DOHH2 (cell line): Measurements from ENCODE around the gene VEGFB.
A peak's percentile ranks its signal among the peaks of the same experiment; 100 is the strongest.

Experiments
- H3F3A ChIP-seq: fragments of 200-600 bp; sonication (generic), shearing (Covaris generic); 2 replicates; pipeline ENCODE4 v1.6.0; 2016; ENCODE audit warnings: antibody characterized with exemption, mild to moderate bottlenecking; ENCODE audit not compliant: control insufficient read depth, insufficient read depth
- H3K27ac ChIP-seq: fragments of 200-600 bp; sonication (generic); 2 replicates; pipeline ENCODE4 v1.5.1; 2014; ENCODE audit warnings: low read depth, mild to moderate bottlenecking, low read length, moderate library complexity
- H3K27me3 ChIP-seq: fragments of 200-600 bp; sonication (generic); 2 replicates; pipeline ENCODE4 v1.6.1; 2014; ENCODE audit warnings: mild to moderate bottlenecking, low read length, mixed read lengths; ENCODE audit not compliant: control insufficient read depth
- H3K36me3 ChIP-seq: fragments of 200-600 bp; sonication (generic); 2 replicates; pipeline ENCODE4 v1.6.1; 2014; ENCODE audit warnings: mild to moderate bottlenecking, low read length, moderate library complexity, mixed read lengths; ENCODE audit not compliant: control insufficient read depth
- H3K4me1 ChIP-seq: fragments of 200-600 bp; sonication (generic); 2 replicates; pipeline ENCODE4 v1.6.1; 2014; ENCODE audit warnings: mild to moderate bottlenecking, low read length, mixed read lengths; ENCODE audit not compliant: control insufficient read depth
- H3K4me2 ChIP-seq: fragments of 200-600 bp; sonication (generic); 2 replicates; pipeline ENCODE4 v1.6.0; 2014; ENCODE audit warnings: mild to moderate bottlenecking, low read length, moderate library complexity
- H3K4me3 ChIP-seq: fragments of 200-600 bp; sonication (generic); 2 replicates; pipeline ENCODE4 v1.5.1; 2014; ENCODE audit warnings: mild to moderate bottlenecking, low read length, mixed read lengths
- H3K79me2 ChIP-seq: fragments of 200-600 bp; sonication (generic); 2 replicates; pipeline ENCODE4 v1.6.1; 2014; ENCODE audit warnings: mild to moderate bottlenecking, low read length, mixed read lengths; ENCODE audit not compliant: control insufficient read depth
- H3K9me2 ChIP-seq: fragments of 200-600 bp; sonication (generic); replicated peaks from 2 replicates; pipeline ENCODE4 v1.6.1; 2014; ENCODE audit warnings: mild to moderate bottlenecking, low read length, mixed read lengths; ENCODE audit not compliant: control insufficient read depth
- H3K9me3 ChIP-seq: fragments of 200-600 bp; sonication (generic); 2 replicates; pipeline ENCODE4 v1.6.1; 2014; ENCODE audit warnings: antibody characterized with exemption, low read length, mixed read lengths; ENCODE audit not compliant: control insufficient read depth, insufficient read depth
- H4K20me1 ChIP-seq: fragments of 200-600 bp; sonication (generic); 2 replicates; pipeline ENCODE4 v1.6.0; 2014; ENCODE audit warnings: low read depth, mild to moderate bottlenecking, antibody characterized with exemption, low read length, moderate library complexity; ENCODE audit not compliant: control insufficient read depth, insufficient read depth
- CTCF ChIP-seq: fragments of 200-600 bp; sonication (generic); IDR thresholded peaks from one replicate; pipeline ENCODE4 v1.5.1; 2014; ENCODE audit warnings: antibody characterized with exemption, mild to moderate bottlenecking, low read depth, low read length; ENCODE audit not compliant: poor library complexity, severe bottlenecking
- EZH2phosphoT487 ChIP-seq: fragments of 200-600 bp; sonication (generic); IDR thresholded peaks from 2 replicates; pipeline ENCODE4 v1.6.1; 2017; ENCODE audit warnings: borderline replicate concordance, mild to moderate bottlenecking, antibody characterized with exemption, low read length, moderate library complexity, mixed read lengths

Gene VEGFB

GRCh38 chr11:64232182-64232966 is 2.0 kb upstream of the VEGFB start:
- peaks cover 23% of the 10 kb centered on the region for H3K36me3 ChIP-seq
- H3K27me3 ChIP-seq, result no peaks in the 10 kb centered on the region
- H3F3A ChIP-seq, result peaks cover 24% of the 10 kb centered on the region
- H3K4me3 ChIP-seq, result 0 out of 2 replicates have a peak overlapping the region, but pooled peaks have one; percentile 89
- no peaks in the 10 kb centered on the region for H3K9me3 ChIP-seq
- no peaks in the 10 kb centered on the region; the same call in 1 of the 2 replicates for H4K20me1 ChIP-seq
- no peak overlapping the region for H3K27ac ChIP-seq
- no peak for TF ChIP-seq EZH2phosphoT487
- TF ChIP-seq CTCF, result no peak
- peak overlapping the region; percentile 97; the same call in 1 of the 2 replicates for H3K4me2 ChIP-seq
- H3K79me2 ChIP-seq, result peaks cover 39% of the 10 kb centered on the region
- peaks cover 76% of the 10 kb centered on the region for H3K4me1 ChIP-seq
- H3K9me2 ChIP-seq, result no peaks in the 10 kb centered on the region

DNA sequence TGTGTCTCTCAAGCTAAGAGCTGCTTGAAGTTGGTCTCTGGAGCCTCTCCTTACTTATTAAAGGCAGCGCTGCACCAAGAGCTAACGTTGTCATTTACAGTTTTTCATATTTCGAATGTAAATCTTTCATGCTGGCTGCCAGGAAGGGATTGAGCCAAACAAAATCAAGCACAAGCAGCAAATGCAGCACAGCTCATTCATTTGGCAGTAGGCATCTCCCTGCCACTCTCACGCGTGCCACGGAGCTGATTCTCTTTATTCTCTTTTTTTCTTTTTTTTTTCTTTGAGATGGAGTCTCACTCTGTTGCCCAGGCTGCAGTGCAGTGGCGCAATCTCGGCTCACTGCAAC is 1.4 kb upstream of the VEGFB start:
- no peaks in the 10 kb centered on the region for H3K9me2 ChIP-seq
- TF ChIP-seq EZH2phosphoT487 (no peak), CTCF (no peak)
- peaks cover 36% of the 10 kb centered on the region for H3K79me2 ChIP-seq
- H3K27ac ChIP-seq, result no peak overlapping the region
- H4K20me1 ChIP-seq, result no peaks in the 10 kb centered on the region; the same call in 1 of the 2 replicates
- H3K4me2 ChIP-seq, result no peak overlapping the region
- peaks cover 77% of the 10 kb centered on the region for H3K4me1 ChIP-seq
- H3K36me3 ChIP-seq, result peaks cover 29% of the 10 kb centered on the region
- no peaks in the 10 kb centered on the region for H3K27me3 ChIP-seq
- peaks cover 29% of the 10 kb centered on the region for H3F3A ChIP-seq
- H3K4me3 ChIP-seq, result no peak overlapping the region
- H3K9me3 ChIP-seq, result no peaks in the 10 kb centered on the region

GRCh38 chr11:64234647-64235379 is 429 bp downstream of the VEGFB start:
- H3K4me1 ChIP-seq, result peaks cover 78% of the 10 kb centered on the region
- H3F3A ChIP-seq, result peaks cover 36% of the 10 kb centered on the region
- H3K4me3 ChIP-seq, result peak overlapping the region; percentile 90
- peak overlapping the region; percentile 44 for H3K27ac ChIP-seq
- H3K9me2 ChIP-seq, result no peaks in the 10 kb centered on the region
- no peak for TF ChIP-seq CTCF
- no peak for TF ChIP-seq EZH2phosphoT487
- H3K79me2 ChIP-seq, result peaks cover 27% of the 10 kb centered on the region
- H3K9me3 ChIP-seq, result no peaks in the 10 kb centered on the region
- H3K4me2 ChIP-seq, result peak overlapping the region; percentile 98
- H3K36me3 ChIP-seq, result peaks cover 35% of the 10 kb centered on the region
- H3K27me3 ChIP-seq, result no peaks in the 10 kb centered on the region
- no peaks in the 10 kb centered on the region; the same call in 1 of the 2 replicates for H4K20me1 ChIP-seq
